Activated naive CD4-positive, alpha-beta T cell (primary cell): Measurements from ENCODE around the gene TYMP.
"Not testable (repeated sequence)": the region's sequence is repeated elsewhere in the genome, so short reads cannot be mapped to it uniquely, and the experiment has no call there.

Source experiments
- DNase-seq, 4 experiments: peaks; one replicate each; lab custom pipeline; 2025; lab: John Stamatoyannopoulos, UW

Gene TYMP

DNA sequence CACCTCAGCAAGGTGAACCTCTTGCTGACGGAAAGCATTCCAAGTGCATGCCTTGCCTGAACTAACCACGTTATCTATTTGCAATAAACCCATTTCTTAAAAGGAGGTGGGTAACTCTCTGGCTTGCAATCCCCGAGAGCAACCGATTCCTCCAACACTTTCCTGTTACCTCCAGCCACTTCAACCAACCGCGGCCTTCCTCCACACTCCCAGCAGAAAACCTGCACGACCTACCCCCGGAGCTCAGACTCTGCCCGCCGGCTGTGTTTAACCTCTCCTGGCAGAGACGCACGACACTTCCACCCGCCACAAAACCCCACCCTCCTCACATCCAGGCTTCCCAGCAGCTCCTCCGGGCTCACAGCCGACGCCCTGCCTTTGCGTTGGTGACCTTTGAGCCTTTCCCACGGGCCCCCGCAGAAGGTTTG is 5.1 kb downstream of the TYMP start:
- no peak for DNase-seq

DNA sequence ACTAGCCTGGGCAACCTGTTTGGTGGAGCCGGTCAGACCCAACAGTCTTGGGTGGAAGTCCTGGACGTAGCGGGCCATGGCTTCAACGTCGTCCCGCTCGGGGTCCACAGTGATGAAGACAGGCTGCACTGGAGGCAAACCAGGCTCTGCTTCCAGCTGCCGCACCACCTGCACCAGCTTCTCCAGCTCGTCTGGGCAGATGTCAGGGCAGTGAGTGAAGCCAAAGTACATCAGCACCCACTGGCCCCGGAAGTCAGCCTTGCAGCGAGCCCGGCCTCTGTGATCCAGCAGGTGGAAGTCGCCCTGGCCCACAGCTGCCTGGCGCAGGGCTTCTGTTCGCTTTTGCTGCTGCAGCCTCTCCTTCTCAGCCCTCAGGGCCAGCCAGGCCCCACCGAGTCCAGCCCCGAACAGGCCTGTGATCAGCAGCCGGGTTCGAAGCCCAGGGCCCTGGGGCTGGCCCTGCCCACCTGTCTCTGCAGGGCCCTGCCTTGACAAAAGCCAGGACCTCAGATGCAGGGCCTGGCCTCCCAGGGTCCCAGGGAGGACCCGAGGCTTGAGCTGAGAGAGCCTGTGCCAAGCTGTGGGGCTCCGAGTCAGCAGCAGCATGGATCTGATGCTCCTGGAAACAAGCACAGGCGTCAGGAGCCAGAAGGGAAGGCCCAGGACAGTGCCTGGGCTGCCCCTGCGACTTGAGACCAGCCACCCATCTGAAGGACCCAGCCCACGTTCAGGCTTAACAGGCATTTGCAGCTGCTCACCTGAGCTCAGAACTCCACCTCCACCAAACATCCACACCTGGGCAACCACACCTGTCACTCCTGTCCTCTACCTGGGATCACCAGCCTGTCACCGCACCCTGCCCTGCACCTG is 5.8 kb downstream of the TYMP start:
- no peak for DNase-seq

DNA sequence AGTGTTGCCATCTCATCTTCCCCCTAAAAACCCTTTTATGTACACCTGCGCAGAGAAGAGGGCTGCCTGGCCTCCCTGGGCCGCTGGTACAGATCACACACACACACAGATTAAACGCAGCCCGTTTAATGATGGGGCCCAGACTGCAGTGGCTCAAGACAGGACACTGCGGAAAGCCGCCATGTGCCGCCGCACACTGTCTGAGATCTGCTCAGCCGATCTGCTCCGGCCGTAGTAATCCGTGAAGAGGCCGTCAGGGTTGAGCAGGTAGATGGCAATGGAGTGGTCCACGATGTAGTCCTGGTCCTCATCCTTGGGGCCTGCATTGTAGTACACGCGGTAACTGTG is 6.4 kb downstream of the TYMP start:
- no peak for DNase-seq

DNA sequence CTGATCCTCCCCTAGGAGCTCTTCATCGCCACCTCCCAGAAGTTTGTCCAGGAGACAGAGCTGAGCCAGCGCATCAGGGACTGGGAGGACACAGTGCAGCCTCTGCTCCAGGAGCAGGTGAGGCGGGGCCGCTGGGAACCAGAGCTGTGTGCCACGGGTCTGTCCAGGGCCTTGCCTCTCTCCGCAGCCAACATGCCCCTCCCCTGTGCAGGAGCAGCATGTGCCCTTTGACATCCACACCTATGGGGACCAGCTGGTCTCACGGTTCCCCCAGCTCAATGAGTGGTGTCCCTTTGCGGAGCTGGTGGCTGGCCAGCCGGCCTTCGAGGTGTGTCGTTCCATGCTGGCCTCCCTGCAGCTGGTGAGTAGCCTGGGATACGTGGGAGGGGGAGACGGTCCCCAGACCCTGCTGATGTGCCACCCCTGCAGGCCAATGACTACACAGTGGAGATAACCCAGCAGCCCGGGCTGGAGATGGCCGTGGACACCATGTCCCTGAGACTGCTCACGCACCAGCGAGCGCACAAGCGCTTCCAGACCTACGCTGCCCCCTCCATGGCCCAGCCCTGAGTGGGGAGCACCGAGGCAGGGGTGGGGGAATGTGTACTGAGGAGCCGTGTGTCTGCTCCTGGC is 6.9 kb downstream of the TYMP start:
- no peak for DNase-seq

DNA sequence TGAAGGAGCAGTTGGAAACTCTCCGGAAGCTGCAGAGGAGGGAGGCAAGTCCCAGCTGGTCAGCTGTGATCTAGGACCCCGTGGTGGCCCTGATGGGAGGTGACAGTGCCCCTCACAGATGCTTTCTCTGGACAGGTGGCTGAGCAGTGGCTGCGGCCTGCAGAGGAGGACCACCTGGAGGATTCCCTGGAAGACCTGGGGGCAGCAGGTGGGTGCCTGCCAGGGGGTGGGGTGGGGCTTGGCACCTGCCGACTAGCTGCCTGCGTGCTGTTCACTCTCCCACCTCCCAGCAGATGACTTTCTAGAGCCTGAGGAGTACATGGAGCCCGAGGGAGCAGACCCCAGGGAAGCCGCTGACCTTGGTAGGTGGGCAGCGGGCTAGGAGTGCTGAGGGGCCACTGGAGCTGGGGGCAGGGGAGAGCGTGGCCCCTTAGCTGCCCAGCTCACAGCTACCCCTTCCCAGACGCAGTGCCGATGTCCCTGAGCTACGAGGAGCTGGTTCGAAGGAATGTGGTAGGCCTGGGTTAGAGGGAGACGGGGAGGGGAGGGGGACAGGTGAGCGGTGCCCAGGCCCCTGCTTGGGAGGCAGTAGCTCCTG is 7.5 kb downstream of the TYMP start:
- DNase-seq, result no peak

DNA sequence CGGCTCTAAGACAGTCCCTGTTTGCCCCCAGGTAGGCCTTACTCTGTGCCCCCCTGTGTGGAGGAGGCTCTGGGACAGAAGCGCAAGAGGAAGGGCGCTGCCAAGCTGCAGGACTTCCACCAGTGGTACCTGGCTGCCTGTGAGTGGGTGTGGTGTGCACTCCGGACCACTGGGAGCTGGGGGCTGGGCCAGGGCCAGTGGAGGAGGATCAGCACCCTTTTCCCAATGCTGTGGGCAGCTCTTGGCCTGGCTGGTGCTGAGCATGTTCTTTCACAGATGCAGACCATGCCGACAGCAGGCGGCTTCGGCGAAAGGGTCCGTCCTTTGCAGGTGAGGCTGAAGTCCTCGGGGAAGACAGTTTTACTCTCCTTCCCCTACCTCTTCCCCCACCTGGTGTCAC is 8.1 kb downstream of the TYMP start:
- DNase-seq, result no peak

DNA sequence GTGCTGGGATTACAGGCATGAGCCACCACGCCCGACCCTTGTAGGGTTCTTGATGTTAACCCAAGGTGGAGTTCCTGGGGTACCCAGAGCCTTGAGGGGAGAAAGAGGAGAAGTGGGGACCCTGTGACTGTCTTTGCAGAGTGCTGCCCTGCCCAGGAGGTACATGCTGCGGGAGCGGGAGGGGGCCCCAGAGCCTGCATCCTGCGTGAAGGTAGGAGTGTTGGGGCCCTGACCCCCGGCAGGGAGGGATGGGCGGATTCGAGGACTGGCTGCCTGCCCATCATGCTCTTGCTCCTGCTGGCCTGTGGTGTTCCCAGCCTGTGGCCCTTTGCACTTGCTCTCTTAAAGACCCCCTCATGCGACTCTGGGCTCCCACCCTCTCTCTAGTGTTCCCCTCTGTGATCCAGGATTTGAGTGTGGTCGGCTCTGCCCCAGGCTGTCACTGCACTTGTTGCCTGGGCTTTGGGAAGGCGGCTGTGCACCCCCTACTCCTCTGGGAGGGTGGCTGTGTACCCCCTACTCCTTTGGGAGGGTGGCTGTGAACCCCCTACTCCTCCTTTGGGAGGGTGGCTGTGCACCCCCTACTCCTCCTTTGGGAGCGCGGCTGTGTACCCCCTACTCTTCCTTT is 8.9 kb downstream of the TYMP start:
- no peak for DNase-seq

DNA sequence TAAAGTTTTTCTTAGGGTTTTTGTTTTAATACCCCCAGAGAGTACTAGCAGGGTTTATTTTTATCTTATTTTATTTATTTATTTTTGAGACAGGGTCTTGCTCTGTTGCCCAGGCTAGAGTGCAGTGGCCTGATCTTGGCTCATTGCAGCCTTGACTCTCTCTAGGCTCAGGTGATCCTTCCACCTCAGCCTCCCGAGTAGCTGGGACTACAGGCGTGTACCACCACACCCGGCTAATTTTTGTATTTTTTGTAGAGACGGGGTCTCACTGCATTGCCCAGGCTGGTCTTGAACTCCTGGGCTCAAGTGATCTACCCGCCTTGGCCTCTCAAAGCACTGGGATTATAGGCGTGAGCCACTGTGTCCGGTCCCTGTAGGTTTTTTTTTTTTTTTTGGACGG is 9.6 kb downstream of the TYMP start:
- DNase-seq, result not testable (repeated sequence)

DNA sequence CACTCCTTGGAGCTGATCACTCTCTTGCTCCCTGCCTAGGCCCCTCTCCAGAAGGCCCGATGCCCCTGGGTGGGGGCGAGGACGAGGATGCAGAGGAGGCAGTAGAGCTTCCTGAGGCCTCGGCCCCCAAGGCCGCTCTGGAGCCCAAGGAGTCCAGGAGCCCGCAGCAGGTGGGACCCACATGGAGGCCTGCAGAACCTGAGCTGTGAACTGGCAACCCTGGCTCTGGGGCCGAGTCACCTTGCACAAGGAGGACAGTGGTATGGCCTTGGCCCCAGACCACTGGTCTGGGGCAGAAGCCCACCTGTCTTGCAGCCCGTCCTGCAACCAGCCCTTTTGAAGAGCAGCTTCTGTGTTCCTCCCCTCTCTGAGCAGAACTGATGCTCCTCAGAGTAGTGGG is 10.7 kb downstream of the TYMP start:
- no peak for DNase-seq

DNA sequence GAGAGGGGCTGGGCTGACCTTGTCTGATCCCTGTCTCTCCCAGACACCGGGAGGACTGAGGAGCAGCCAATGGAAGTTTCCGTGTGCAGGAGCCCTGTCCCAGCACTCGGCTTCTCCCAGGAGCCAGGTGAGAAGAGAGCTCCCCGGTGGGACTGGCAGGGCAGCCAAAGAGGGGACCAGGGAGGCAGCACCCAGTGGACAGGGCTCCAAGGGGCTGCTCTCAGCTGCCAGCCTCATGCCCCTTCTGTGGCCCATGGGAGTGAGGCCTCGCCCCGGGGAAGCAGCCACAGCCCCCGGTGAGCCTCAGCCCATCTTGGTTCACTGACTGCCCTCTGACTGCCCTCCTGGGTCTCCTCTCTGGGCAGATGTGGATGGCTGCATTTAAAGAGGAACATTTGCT is 11.2 kb downstream of the TYMP start:
- DNase-seq, result no peak

DNA sequence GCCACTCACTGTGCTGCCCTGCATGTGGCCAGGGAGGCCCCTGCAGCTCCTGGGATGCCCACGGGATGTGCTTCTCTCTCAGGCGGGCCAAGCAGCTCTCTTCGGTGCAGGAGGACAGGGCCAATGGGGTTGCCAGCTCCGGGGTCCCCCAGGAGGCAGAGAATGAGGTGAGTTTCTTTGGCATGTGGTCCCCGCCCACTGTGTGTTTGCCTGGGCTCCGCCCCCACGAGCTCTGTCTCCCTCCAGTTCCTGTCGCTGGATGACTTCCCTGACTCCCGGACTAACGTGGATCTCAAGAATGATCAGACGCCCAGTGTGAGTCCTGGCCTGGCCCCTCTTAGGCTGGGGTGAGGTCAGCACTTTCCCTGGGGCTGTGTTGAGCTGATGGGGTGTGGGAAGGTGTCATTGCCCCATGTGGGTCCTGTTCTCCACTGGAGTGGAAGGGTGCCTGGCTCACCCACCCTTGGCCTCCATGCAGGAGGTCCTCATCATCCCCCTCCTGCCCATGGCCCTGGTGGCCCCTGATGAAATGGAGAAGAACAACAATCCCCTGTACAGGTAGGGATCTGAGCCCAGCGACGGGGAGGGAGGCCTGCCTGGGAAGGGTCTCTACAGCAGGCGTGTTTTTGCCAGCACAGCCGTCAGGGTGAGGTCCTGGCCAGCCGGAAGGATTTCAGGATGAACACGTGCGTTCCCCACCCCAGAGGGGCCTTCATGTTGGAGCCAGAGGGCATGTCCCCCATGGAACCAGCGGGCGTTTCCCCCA is 12.1 kb downstream of the TYMP start:
- DNase-seq, result no peak

DNA sequence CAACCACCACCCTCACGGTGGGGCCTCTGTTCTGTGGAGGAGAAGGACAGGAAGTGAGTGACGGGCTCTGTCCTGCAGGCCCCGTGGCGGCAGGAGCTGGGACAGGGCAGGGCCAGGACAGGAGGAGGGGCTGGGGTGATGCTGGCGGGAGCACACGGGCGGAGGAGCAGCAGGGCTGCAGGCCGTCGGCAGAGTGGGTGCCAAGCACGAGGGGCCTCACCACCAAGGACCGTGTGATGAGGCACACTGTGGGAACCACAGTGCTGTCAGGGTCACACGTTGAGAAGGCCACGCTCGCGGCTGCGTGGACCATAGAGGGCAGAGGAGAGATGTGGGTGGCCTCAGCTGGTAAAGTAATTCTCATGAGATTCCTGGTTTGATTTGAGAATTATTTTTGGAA is 12.9 kb downstream of the TYMP start:
- DNase-seq, result no peak

DNA sequence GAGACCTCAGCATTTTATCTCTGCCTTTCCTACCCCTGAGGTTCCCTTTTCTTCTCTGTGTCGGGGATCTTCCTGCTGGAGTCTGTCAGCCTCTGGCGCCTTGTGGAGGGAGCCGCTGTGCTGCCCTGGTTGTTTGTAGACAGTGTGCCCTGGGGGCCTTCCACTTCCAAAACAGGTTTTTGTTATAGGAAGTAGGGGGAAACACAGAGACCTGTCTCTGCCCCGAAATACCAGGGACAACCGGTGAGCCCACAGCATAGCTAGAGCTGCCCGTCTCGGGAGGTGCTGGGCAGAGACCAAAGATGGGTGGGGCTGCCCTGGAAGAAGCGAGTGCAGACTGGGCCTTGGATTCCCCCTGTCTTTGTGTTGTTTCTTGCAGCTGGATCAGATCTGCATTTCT is 13.7 kb downstream of the TYMP start:
- DNase-seq, result no peak

DNA sequence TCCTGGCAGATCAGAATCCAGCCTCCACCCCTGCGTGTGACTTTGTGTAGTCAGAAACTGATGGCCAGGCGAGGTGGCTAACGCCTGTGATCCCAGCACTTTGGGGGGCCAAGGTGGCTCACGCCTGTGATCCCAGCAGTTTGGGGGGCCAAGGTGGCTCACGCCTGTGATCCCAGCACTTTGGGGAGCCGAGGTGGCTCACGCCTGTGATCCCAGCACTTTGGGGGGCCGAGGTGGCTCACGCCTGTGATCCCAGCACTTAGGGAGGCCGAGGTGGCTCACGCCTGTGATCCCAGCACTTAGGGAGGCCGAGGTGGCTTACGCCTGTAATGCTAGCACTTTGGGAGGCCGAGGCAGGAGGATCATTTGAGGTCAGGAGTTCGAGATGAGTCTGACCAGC is 16.6 kb downstream of the TYMP start:
- no peak for DNase-seq

DNA sequence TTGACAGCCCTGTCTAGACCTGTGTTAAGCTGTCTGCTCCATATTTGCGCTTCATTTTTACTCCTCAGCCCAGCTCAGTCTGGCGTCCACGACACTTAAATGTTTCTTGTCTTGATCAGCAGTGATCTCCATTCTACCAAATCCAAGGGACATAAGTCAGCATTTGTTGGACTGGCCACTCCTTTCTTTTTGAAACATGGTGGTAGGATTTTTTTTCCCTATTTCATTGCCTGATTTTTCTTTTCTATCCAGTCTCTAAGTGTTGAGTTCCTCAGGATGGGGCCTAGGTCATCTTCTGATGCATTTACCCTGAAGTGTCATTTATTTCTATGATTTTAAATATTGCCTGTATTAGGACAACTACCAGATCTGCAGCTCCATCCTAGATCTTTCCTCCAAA is 20.9 kb downstream of the TYMP start:
- DNase-seq, result no peak

DNA sequence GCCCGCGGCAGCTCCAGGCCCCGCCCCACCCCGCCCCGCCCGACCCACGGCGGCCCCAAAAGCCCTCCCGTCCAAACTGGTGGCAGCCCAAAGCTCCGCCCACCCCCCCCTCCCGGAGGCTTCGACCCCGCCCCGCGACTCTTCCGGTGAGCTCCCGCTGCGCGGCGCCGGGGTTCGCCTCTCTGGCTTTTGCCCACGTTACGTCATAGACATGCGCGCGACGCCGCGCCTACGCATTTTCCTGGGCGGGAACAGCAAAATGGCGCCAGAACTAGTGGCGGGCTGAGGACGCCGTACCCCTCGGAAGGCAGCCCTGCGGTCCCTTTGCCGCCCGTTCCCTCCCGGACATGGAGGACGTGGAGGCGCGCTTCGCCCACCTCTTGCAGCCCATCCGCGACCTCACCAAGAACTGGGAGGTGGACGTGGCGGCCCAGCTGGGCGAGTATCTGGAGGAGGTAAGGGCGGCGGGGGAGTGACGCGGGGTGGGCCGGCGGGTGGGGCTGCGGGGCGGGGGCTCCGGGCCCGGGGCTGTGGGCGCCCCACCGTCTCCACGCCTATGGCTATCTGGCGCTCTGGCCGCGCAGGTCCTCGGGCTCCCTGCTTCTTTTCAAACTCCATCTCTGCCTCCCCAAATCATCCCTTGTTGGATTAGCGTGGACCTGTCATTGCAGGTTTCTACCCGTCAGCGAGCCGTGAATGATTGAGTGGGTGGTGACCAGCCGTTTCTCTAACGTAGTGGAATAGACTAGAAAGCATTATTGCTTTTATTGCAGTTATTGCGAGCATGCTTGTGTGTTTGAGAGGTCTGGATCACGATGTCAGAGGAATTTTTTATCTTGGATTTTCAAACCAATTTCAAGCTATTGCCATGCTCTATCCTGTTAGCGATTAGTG is 21.6 kb downstream of the TYMP start, which contains the start of gene NCAPH2:
TSS of gene NCAPH2 (plus strand) at position 234 of the 894 bp plus-strand sequence. CDS start at position 348, 114 bp downstream.
- peak in 3 of 4 experiments; percentile 100 for DNase-seq

DNA sequence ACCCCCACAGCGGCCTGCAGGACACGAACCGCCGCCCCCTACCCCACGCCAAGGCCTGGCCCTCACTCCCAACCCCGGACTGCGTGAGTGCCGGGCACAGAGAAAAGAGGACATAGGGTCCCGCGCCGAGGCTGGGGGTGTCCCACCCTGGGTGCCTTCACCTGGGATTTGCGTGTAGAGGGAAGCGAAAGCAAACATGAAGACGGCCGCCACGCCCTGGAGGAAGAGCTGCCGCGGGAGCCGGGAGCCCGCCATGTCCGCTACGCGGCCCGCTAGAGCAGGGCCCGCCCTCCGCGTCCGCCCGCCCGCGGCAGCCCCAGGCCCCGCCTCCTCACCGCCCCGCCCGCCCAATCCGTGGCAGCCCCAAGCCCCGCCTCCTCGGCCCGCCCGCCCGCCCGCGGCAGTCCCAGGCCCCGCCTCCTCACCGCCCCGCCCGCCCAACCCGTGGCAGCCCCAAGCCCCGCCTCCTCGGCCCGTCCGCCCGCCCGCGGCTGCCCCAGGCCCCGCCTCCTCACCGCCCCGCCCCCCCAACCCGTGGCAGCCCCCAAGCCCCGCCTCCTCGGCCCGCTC is 22.3 kb downstream of the TYMP start, which contains the start of gene LMF2:
TSS of gene LMF2 (minus strand) at position 282 of the 570 bp plus-strand sequence. CDS start at position 255, 27 bp downstream.
- DNase-seq, result peak; percentile 100

DNA sequence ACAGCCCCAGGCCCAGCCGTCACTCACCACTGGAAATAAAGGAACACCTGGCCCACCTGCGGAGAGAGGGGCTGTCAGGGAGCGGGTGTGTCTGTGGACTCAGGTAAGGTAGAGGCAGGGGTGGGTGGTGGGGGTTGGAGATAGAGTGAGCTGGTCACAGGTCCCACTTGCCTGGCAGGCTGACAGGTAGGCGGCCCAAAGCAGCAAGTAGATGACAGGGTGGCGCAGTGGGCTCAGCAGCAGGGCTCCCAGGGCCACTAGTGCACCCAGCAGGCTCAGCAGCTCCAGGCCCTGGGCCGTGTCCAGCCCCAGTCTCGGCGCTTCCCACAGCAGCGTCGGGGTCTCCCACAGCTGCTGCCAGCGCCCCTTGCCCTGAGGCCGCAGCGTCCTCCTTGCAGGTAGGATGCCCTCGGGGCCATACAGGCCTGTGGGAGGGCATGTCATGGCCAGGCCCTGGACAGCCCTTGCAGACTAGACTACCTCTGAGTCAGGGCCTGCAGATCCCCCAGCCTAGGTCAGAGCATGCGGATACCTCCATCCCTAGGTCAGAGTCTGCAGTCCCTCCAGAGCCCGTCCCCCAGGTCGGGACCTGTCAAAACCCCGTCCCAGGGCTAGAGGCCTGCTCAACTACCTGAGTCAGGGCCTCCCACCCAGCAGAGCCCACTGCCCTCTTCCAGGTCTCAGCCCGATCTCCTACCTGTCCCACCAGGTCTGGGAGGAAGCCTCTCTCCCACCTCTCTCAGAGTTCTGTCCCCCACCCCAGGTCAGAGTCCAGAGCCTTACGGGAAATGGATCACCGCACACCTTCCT is 23.0 kb downstream of the TYMP start:
- no peak for DNase-seq

DNA sequence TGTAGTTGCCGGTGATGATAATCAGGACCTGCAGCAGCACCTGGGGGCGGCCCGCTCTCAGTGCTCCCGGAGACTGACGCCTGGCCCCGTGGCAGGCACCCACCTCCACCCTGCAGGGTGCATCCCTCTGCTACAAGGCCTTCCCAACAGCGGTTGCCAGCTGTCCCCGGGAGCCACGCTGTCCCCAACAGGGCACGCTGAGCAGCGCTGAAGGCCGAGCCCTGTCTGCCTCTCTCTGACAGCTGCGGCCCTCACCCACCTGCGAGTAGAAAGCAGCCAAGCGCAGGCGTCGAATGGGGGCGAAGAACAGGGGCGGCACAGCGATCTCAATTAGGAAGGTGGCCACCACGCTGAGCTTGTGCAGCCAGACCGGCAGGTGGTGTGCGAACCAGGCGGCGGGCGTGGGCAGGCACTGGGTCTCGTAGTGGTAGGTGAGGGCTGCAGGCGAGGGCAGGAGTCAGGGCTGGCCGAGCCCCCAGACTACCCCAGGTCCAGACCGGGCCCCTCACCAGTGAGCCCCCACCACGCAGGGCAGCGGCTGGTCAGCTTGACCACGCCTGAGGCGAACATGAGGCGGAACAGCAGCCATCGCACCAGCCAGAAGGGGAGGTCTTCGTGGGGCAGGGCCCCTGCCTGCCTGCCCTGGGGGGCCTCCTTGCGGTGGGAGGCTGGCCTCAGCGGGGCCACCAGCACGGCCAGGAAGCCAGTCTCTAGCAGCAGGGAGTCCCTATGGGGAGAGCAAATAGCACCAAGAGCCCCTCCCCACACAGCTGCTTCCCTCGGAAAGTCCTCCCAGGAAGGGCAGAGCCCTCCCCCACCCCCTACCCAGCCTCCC is 23.8 kb downstream of the TYMP start:
- no peak for DNase-seq
